ENCODE results near the gene YAE1.

GRCh38 chr7:39528849-39529248, 37.4 kb upstream of the YAE1 start:
- no peak for TF ChIP-seq EZH2 (IDR thresholded peaks at IDR 0.05; ENCODE audit: insufficient read depth, poor library complexity, severe bottlenecking)
- no peak for TF ChIP-seq EZH2phosphoT487 (IDR thresholded peaks at IDR 0.05; ENCODE audit: insufficient read depth, low read depth)
